ENCODE measurements around the gene TRPM7.
"Not testable (repeated sequence)": the region's sequence is repeated elsewhere in the genome, so short reads cannot be mapped to it uniquely, and the experiment has no call there.

Gene TRPM7

GRCh38 chr15:50573842-50574241 is 112.8 kb downstream of the TRPM7 start:
- DNase-seq (ENCODE audit: low read depth): not testable (repeated sequence)

GRCh38 chr15:50563756-50564155 is 122.8 kb downstream of the TRPM7 start:
- no peak for DNase-seq (ENCODE audit: low read depth)

GRCh38 chr15:50562735-50563640 is 123.6 kb downstream of the TRPM7 start:
- DNase-seq (ENCODE audit: low read depth): peak; percentile 57

- no peak for DNase-seq (ENCODE audit: low read depth)
Observed at GRCh38 chr15:50558012-50558411, 128.6 kb downstream of the TRPM7 start.

GRCh38 chr15:50556642-50557371 is 129.8 kb downstream of the TRPM7 start:
- no peak for DNase-seq (ENCODE audit: low read depth)

- DNase-seq (ENCODE audit: low read depth): no peak
Observed at GRCh38 chr15:50552238-50552637, 134.4 kb downstream of the TRPM7 start.

GRCh38 chr15:50549326-50549725 is 137.3 kb downstream of the TRPM7 start:
- DNase-seq (ENCODE audit: low read depth): peak; percentile 16

- no peak for DNase-seq (ENCODE audit: low read depth)
Observed at GRCh38 chr15:50546566-50546965, 140.0 kb downstream of the TRPM7 start, which contains the start of gene USP50. USP50 (minus strand) TSS chr15:50546666; CDS start chr15:50546525, 141 bp downstream.

GRCh38 chr15:50544368-50544767 is 142.2 kb downstream of the TRPM7 start:
- peak; percentile 56 for DNase-seq (ENCODE audit: low read depth)

GRCh38 chr15:50543556-50543955 is 143.0 kb downstream of the TRPM7 start:
- DNase-seq (ENCODE audit: low read depth): peak; percentile 27

GRCh38 chr15:50542887-50543210 is 143.7 kb downstream of the TRPM7 start:
- peak; percentile 87 for DNase-seq (ENCODE audit: low read depth)

- DNase-seq (ENCODE audit: low read depth): no peak
Observed at GRCh38 chr15:50531766-50532165, 154.8 kb downstream of the TRPM7 start.

GRCh38 chr15:50531163-50531562 is 155.4 kb downstream of the TRPM7 start:
- DNase-seq (ENCODE audit: low read depth): no peak

GRCh38 chr15:50523851-50524251 is 162.7 kb downstream of the TRPM7 start:
- DNase-seq (ENCODE audit: low read depth): no peak

GRCh38 chr15:50519740-50520425 is 166.7 kb downstream of the TRPM7 start:
- DNase-seq (ENCODE audit: low read depth): no peak

GRCh38 chr15:50513001-50513400 is 173.6 kb downstream of the TRPM7 start:
- no peak for DNase-seq (ENCODE audit: low read depth)

Data from amniotic epithelial cell (primary cell).